ENCODE results near the gene ADGRB3.
"Not testable (repeated sequence)": the region's sequence is repeated elsewhere in the genome, so short reads cannot be mapped to it uniquely, and the experiment has no call there.

Gene ADGRB3

DNA sequence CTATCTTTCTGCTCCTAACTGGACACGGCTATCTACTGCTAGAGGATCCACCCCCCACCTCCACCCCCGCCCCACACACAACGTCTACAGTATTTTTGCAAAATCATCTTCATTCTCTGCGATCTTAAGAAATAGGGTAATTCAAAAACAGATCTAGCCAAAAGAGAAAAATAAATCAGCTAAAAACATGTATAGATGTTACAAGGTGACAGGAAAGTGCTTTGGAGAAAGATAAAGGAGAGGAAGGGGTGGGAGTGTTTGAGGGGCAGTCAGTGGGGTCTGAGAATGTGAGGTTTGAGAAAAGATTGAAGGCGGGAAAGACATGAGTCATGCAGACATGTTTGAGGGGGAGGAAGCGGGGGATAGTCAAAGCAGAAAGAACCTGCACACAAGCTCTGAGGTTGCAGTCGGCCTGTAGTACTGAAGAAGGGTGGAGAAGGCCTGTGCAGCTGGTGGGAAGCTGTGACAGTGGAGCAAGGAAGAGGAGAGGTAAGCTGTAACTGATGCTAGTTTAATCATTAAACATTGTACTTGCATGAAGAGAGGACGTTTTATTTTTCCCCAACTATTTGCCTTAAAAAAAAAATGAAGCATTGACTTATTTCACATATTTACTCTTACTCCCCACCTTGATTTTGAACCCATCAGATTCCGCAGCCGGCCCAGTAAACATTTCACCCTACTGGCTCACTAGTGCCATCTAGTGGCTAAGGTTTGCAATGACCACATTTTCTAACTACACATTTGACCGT lies 332.6 kb downstream of the ADGRB3 start:
- DNase-seq: peak; percentile 12

GRCh38 chr6:68968301-68968649 lies 333.2 kb downstream of the ADGRB3 start:
- no peak for DNase-seq

DNA sequence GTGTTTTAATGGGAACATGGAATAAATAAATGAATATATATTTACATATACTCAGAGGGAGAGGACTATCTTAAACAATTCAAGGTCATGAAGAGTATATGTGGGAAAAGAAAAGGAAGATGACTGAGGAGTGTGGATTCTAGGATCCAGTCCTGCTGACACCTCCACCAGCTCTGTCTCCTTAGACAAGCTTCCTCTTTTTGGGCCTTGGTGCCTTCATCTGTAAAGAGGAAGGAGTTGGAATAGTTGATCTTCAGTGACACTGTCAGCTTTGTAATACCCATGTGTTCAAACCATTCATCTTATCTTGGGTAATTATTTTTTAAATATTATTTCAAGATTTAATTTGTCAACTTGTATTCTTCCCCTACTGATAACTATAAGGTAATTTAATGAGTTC lies 338.0 kb downstream of the ADGRB3 start:
- no peak for DNase-seq

- no peak for DNase-seq
Observed at GRCh38 chr6:68975064-68975463, 340.0 kb downstream of the ADGRB3 start.

DNA sequence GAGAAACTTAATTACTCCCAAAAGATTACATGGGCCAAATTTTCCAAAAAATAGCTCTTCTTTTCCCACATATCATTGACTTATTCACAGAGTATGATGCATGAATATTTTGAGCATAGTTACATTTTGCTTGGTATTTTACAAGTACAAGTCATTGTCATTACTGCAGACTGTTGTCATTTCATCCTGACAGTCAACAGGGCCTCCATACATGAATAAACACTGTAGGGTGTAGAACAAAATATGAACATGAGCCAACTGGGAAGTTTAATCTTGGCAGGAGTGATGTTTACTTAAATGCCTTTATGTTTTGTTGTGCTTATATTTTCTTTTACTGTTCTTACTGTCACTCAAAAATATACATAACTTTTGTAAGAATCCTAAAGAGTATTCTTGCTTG lies 340.7 kb downstream of the ADGRB3 start:
- DNase-seq: no peak

DNA sequence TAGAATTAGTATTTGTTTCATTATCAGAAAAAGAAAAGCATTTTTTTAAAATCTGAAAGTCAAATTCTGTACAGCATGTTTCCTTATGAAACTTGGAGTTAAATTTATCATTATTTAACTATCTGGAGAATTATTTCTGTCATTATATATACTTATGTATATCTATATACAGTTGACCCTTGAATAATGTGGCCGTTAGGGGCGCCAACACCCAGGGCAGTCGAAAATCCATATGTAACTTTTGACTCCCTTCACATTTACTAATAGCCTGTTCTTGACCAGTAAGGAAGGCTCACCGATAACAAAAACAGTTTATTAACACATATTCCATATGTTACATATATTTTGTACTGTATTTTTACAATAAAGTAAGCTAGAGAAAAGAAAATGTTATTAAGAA lies 341.2 kb downstream of the ADGRB3 start:
- DNase-seq: no peak

- DNase-seq: no peak
Observed at GRCh38 chr6:68978411-68978810, 343.3 kb downstream of the ADGRB3 start.

DNA sequence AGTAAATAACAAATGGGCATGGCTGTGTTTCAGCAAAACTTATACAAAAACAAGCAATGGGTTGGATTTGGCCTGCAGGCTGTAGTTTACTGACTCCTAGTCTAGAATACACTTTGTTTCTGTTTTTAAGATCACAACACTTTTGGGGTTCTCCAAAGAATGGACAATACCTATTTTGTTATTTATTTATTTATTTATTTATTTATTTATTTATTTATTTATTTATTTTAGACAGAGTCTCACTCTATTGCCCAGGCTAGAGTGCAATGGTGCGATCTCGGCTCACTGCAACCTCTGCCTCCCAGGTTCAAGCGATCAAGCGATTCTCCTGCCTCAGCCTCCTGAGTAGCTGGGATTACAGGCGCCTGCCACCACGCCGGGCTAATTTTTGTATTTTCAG lies 346.6 kb downstream of the ADGRB3 start:
- DNase-seq: not testable (repeated sequence)

GRCh38 chr6:68988698-68989097 lies 353.6 kb downstream of the ADGRB3 start:
- no peak for DNase-seq

DNA sequence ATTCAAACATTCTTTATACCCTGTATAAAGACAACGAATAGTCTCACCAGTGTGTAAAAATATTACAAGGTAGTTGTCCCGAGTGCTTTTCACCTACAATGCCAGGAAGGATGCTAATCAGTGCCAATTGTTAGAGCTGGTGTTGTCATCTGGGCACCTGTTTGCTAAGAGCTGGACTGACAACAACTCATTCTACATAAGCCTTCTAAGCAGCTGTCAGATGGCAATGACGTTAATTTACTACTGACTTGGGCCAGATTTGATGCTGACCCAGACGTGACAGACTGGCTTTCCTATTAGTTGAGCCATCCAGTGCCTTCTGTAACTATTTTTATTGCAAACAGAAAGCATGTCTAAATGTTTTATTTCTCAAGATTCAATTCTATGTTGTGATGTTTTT lies 355.2 kb downstream of the ADGRB3 start:
- no peak for DNase-seq

DNA sequence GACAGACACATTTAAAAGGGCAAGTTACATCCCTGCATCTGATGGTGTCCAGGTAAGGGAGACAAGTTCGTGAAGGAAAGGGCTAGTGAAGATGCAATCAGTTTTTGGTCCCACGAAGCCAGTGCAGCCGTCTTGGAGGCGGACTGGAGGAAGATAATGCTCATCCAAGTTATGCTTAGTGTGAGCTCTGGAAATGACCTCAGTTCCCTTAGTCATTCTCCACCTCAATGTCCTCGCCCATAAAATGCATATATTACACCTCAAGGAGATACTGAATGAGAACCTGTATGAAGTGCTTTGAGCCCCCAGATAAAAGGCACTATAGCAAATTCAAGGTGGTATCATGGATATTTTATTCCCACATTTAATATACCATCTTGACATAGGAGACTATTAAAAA lies 358.8 kb downstream of the ADGRB3 start:
- no peak for DNase-seq

GRCh38 chr6:68994521-68994920 lies 359.4 kb downstream of the ADGRB3 start:
- DNase-seq: no peak

DNA sequence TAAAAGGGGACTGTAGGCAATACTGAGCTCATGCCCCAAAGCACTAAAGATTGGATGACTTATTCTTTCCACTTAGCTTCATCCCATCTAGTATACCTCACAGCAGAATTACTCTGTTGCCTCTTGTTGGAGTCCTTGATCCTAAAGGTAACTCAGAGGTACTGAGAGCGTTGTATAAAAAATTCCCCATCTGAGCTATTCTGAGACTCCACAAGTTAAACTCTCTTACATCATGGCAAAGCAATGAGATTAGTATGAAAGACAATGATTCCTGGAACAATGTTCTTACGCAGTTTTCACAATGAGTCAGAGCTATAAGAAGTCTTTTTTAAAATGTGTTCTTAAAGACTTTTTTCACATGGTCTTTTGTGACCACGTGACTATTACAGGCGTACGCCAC lies 370.1 kb downstream of the ADGRB3 start:
- DNase-seq: no peak

GRCh38 chr6:69007781-69008180 lies 372.7 kb downstream of the ADGRB3 start:
- no peak for DNase-seq

DNA sequence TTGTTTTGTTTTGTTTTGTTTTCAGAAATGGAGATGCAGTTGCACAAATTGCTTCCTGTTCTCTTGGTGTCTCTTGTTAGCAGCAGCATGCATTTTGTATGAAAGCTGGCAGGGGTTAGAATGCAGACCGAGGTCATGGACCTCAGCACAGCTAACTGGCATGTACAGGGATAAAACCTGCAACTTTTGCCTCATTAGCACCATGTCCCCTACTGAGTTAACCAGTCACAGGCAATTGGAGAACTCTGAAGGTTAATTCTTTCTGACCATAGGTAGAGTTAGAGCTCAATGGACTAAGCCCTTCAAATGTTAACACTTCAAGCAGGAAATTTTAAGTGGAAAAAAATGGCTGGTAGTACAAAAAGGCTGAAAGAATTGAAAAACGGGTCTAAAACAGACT lies 377.1 kb downstream of the ADGRB3 start:
- DNase-seq: no peak

GRCh38 chr6:69012876-69013275 lies 377.8 kb downstream of the ADGRB3 start:
- no peak for DNase-seq

GRCh38 chr6:69018906-69019305 lies 383.8 kb downstream of the ADGRB3 start:
- DNase-seq: no peak

GRCh38 chr6:69019832-69020231 lies 384.8 kb downstream of the ADGRB3 start:
- DNase-seq: no peak

DNA sequence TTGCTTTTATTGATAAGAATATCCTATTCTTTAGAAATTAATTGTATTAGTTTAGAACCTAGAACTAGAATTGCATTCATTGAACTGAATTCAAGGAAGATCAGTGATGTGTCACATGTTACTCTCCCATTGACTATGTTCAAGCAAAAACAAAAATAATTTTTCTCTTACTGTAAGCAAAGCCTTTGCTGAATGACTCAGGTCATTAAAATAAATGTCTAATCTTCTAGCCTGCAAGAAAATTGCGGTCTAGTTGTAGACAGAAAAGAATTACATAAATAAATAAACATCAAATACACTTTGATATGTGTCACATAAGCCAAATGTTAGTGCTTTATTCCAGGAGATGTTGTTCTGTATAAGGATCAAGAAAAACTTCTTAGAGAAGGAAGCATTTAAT lies 387.9 kb downstream of the ADGRB3 start:
- DNase-seq: no peak

GRCh38 chr6:69026243-69026642 lies 391.2 kb downstream of the ADGRB3 start:
- DNase-seq: no peak

GRCh38 chr6:69026715-69027114 lies 391.6 kb downstream of the ADGRB3 start:
- no peak for DNase-seq

- DNase-seq: no peak
Observed at GRCh38 chr6:69027861-69028260, 392.8 kb downstream of the ADGRB3 start.

DNA sequence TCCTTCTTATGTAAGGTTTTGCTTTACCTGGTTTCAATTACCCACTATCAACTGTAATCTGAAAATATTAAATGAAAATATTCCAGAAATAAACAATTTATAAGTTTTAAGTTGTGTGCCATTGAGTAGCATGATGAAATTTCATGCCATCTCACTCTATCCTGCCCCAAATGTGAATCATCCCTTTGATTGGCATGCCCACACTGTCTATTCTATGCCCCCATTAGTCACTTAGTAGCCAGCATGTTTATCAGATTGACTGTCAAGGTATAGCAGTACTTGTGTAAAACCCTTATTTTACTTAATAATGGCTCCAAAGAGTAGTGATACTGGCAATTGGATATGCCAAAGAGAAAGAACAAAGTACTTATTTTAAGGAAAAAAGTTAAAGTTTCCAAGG lies 403.8 kb downstream of the ADGRB3 start:
- no peak for DNase-seq

DNA sequence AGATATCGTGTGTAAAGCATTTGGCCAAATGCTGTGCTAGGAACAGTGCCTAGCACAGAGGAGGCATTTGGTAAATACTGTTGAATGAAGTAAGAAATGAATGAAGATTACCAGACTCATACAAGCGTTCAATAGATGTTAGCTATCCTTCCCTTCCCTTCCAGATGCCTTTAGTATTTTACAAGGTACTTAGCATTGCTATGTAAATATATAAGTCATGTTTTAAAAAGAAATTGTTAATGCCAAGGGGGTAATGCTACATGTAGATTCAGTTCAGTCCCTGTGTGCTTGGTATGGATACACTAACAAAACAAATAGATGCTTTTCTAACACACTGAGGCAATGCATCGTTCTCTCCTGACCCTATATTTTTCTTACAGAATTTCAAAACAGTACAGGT lies 407.2 kb downstream of the ADGRB3 start:
- DNase-seq: no peak

DNA sequence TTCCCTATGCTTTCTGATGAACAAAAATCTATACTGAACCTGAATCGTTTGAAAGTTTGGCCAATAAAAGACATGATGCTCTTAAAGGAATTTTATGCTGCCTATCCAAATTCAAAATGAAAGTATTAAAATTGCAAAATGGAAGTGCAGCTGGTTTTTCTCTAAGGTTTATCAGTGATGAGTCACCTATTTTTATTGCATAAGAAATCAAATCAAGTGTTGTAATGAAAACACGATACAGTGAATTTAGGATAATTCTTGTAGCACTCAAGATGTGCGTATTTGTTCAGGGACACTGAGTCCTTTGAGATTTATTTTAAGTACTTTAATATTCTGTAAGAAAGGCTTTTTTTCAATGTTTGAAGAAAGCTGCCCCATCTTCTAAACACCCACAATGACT lies 409.5 kb downstream of the ADGRB3 start:
- no peak for DNase-seq

Data from effector CD4-positive, alpha-beta T cell (primary cell).